GM15510 (cell line): ENCODE data around the gene ZNF490.

Experiments
- POLR2A ChIP-seq: IDR thresholded peaks from 3 replicates; pipeline ENCODE4 v1.6.1; 2011; ENCODE audit warnings: borderline replicate concordance; ENCODE audit not compliant: insufficient read length; ENCODE audit errors: extremely low read depth

ZNF490 gene

GRCh38 chr19:12636631-12637030 lies 26.0 kb upstream of the ZNF490 start:
- no peak for TF ChIP-seq POLR2A

- TF ChIP-seq POLR2A: no peak
These were observed 18.6 kb upstream of the ZNF490 start for GRCh38 chr19:12629215-12629614.

- TF ChIP-seq POLR2A: no peak
These were observed 17.7 kb upstream of the ZNF490 start for GRCh38 chr19:12628040-12629022.

GRCh38 chr19:12626958-12627357 lies 16.3 kb upstream of the ZNF490 start:
- TF ChIP-seq POLR2A: no peak

GRCh38 chr19:12623361-12624031 lies 12.9 kb upstream of the ZNF490 start:
- no peak for TF ChIP-seq POLR2A

GRCh38 chr19:12617646-12618045 lies 7.0 kb upstream of the ZNF490 start:
- no peak for TF ChIP-seq POLR2A

- no peak for TF ChIP-seq POLR2A
These were observed 717 bp upstream of the ZNF490 start for GRCh38 chr19:12611361-12611699.

- TF ChIP-seq POLR2A: no peak
These were observed 3.0 kb downstream of the ZNF490 start for GRCh38 chr19:12607631-12608030.

- TF ChIP-seq POLR2A: no peak
These were observed 3.8 kb downstream of the ZNF490 start for GRCh38 chr19:12606796-12607195.

- no peak for TF ChIP-seq POLR2A
These were observed 6.9 kb downstream of the ZNF490 start for GRCh38 chr19:12603714-12604113.

GRCh38 chr19:12597594-12597993 lies 13.0 kb downstream of the ZNF490 start:
- TF ChIP-seq POLR2A: no peak

GRCh38 chr19:12596927-12597548 lies 13.6 kb downstream of the ZNF490 start:
- TF ChIP-seq POLR2A: no peak

GRCh38 chr19:12596485-12596884 lies 14.1 kb downstream of the ZNF490 start:
- TF ChIP-seq POLR2A: no peak

- TF ChIP-seq POLR2A: no peak
These were observed 29.5 kb downstream of the ZNF490 start for GRCh38 chr19:12581100-12581499.

- no peak for TF ChIP-seq POLR2A
These were observed 30.4 kb downstream of the ZNF490 start for GRCh38 chr19:12580180-12580694.
